ENCODE results near the gene CPVL.

CPVL gene

GRCh38 chr7:29013082-29013695 is 133.1 kb downstream of the CPVL start:
- TF ChIP-seq GATA3 (IDR thresholded peaks at IDR 0.05; ENCODE audit: low read depth, low read length) (no peak), GATA2 (IDR thresholded peaks at IDR 0.05; ENCODE audit: low read depth, low read length) (no peak)

GRCh38 chr7:29009947-29010346 is 136.4 kb downstream of the CPVL start:
- TF ChIP-seq GATA3 (IDR thresholded peaks at IDR 0.05; ENCODE audit: low read depth, low read length) (no peak), GATA2 (IDR thresholded peaks at IDR 0.05; ENCODE audit: low read depth, low read length) (no peak)

GRCh38 chr7:29008590-29008989 is 137.7 kb downstream of the CPVL start:
- no peak for TF ChIP-seq GATA3 (IDR thresholded peaks at IDR 0.05; ENCODE audit: low read depth, low read length)
- no peak for TF ChIP-seq GATA2 (IDR thresholded peaks at IDR 0.05; ENCODE audit: low read depth, low read length)

- TF ChIP-seq GATA3 (IDR thresholded peaks at IDR 0.05; ENCODE audit: low read depth, low read length) = no peak
- TF ChIP-seq GATA2 (IDR thresholded peaks at IDR 0.05; ENCODE audit: low read depth, low read length) = no peak
These were observed 139.2 kb downstream of the CPVL start for GRCh38 chr7:29007127-29007526.

DNA sequence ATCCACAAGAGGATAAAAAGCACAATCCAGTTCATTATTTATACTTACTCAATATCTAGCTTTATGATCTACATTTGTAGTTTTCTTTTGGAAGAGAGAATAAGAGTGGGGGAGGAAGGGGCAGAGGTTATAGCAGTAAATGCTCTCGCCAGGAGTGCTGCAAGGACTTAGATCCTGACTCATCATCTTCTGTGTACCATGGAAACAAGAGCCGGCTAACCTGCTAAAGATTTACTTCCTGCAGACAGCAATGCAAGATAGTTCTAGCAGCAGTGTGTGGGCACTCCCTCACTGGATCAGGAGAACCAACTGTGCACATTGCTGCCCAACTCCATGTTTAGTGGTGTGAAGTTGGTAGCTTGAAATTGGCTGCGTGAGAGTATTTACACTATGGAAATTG is 140.5 kb downstream of the CPVL start:
- no peak for TF ChIP-seq GATA3 (IDR thresholded peaks at IDR 0.05; ENCODE audit: low read depth, low read length)
- TF ChIP-seq GATA2 (IDR thresholded peaks at IDR 0.05; ENCODE audit: low read depth, low read length) = no peak

DNA sequence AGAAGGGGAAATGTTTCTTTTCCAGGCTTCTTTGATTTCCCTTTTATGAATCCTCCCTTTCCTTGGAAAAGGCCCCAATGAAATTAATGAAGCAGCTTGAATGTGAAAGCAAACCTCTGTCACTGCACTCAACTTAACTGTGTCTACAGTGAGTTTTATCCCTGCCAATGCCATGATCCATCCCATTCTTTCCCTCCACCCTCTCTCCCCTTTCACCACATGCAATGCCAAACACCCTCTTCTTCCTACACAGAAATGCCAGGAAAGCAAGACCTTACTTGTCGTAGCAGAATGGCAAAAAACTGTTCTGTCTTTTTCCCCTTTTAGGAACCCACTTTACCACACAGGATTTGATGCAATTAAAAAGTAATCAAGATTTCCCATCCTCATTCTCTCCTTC is 140.9 kb downstream of the CPVL start:
- no peak for TF ChIP-seq GATA2 (IDR thresholded peaks at IDR 0.05; ENCODE audit: low read depth, low read length)
- no peak for TF ChIP-seq GATA3 (IDR thresholded peaks at IDR 0.05; ENCODE audit: low read depth, low read length)

- TF ChIP-seq GATA3 (IDR thresholded peaks at IDR 0.05; ENCODE audit: low read depth, low read length) (no peak), GATA2 (IDR thresholded peaks at IDR 0.05; ENCODE audit: low read depth, low read length) (no peak)
These were observed 142.6 kb downstream of the CPVL start for GRCh38 chr7:29003703-29004102.

DNA sequence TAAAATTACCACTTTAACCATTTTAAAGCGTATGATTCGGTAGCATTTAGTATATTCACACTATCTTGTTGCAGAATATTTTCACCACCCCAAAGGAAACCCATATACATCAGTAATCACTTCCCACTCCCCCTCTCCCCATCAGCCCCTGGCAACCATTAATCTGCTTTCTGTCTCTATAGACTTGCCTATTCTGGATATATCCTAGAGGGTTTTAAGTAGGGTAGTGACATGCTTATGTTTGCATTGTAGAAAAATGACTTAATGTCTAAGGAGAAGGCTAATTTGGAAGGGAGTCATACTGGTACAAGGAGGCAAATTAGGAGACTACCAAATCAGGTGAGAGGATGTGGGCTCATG is 145.6 kb downstream of the CPVL start:
- TF ChIP-seq GATA3 (IDR thresholded peaks at IDR 0.05; ENCODE audit: low read depth, low read length) = no peak
- no peak for TF ChIP-seq GATA2 (IDR thresholded peaks at IDR 0.05; ENCODE audit: low read depth, low read length)

- TF ChIP-seq GATA2 (IDR thresholded peaks at IDR 0.05; ENCODE audit: low read depth, low read length) = no peak
- no peak for TF ChIP-seq GATA3 (IDR thresholded peaks at IDR 0.05; ENCODE audit: low read depth, low read length)
These were observed 146.2 kb downstream of the CPVL start for GRCh38 chr7:28999895-29000716.

- no peak for TF ChIP-seq GATA3 (IDR thresholded peaks at IDR 0.05; ENCODE audit: low read depth, low read length)
- no peak for TF ChIP-seq GATA2 (IDR thresholded peaks at IDR 0.05; ENCODE audit: low read depth, low read length)
These were observed 146.9 kb downstream of the CPVL start for GRCh38 chr7:28999427-28999826.

DNA sequence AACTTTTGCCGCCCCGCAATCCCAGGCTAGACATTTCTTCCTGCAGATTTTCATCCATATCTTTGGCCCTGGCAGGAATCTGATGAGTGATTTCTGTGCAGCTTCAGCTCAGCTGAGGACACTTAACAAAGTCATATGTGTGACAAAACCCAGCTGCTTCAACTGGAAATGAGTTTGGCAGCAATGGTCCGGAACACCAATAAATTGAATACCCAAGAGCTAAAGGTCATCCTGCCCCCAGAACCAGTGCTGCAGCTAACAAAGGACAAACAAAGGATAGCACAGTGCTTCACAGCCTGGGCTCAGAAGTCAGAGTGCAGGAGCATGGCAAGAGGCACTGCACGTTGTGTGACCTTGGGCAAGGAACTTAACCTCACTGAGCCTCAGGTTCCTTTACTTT is 148.2 kb downstream of the CPVL start:
- TF ChIP-seq GATA3 (IDR thresholded peaks at IDR 0.05; ENCODE audit: low read depth, low read length) = no peak
- TF ChIP-seq GATA2 (IDR thresholded peaks at IDR 0.05; ENCODE audit: low read depth, low read length) = no peak

DNA sequence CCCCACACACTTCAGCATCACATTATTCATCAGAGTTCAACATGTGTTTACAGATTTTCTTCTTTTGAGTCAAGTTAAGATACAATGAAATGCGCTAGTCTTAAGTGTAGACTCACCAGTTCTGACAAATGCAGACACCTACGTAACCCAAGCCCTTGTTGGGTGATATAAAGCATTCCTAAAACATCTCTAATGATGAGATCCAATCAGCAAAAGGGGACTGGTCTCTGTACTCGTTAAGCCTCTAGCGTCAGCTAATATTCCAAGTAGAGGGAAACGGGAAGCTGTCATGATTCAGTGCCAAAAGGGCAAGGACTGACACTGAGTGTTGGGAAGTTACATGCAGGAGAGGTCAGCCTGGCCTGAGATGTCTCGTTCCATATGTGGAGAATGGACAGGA is 149.5 kb downstream of the CPVL start:
- no peak for TF ChIP-seq GATA2 (IDR thresholded peaks at IDR 0.05; ENCODE audit: low read depth, low read length)
- TF ChIP-seq GATA3 (IDR thresholded peaks at IDR 0.05; ENCODE audit: low read depth, low read length) = no peak

GRCh38 chr7:28993371-28993770 is 153.0 kb downstream of the CPVL start:
- TF ChIP-seq GATA2 (IDR thresholded peaks at IDR 0.05; ENCODE audit: low read depth, low read length) = no peak
- TF ChIP-seq GATA3 (IDR thresholded peaks at IDR 0.05; ENCODE audit: low read depth, low read length) = no peak

- TF ChIP-seq GATA2 (IDR thresholded peaks at IDR 0.05; ENCODE audit: low read depth, low read length) = no peak
- TF ChIP-seq GATA3 (IDR thresholded peaks at IDR 0.05; ENCODE audit: low read depth, low read length) = no peak
These were observed 153.5 kb downstream of the CPVL start for GRCh38 chr7:28992798-28993197.

Measured in SH-SY5Y (cell line).